Subcutaneous abdominal adipose tissue (tissue), 5 donors: ENCODE measurements around the gene PMCH.
"Not testable (repeated sequence)": the region's sequence is repeated elsewhere in the genome, so short reads cannot be mapped to it uniquely, and the experiment has no call there.

Experiments used
- H3K27ac ChIP-seq: one replicate; pipeline ENCODE4 v1.7.0; 2013; ENCODE audit warnings: low read depth, mild to moderate bottlenecking, inconsistent platforms, low read length, moderate library complexity
- H3K27me3 ChIP-seq, 5 donors: one replicate each; pipeline ENCODE4 v1.7.0; 2013; ENCODE audit warnings: low read length in 5 of 5, inconsistent platforms in 1 of 5; ENCODE audit not compliant: control insufficient read depth in 5 of 5, insufficient read depth in 4 of 5
- H3K36me3 ChIP-seq, 5 donors: one replicate each; pipeline ENCODE4 v1.7.0; 2013; ENCODE audit warnings: low read length in 5 of 5; ENCODE audit not compliant: control insufficient read depth in 5 of 5, insufficient read depth in 5 of 5
- H3K4me1 ChIP-seq, 5 donors: one replicate each; pipeline ENCODE4 v1.7.0; 2013; ENCODE audit warnings: low read length in 5 of 5, mild to moderate bottlenecking in 3 of 5, moderate library complexity in 1 of 5; ENCODE audit not compliant: control insufficient read depth in 5 of 5, insufficient read depth in 5 of 5
- H3K4me3 ChIP-seq, 5 donors: one replicate each; pipeline ENCODE4 v1.7.0; 2013; ENCODE audit warnings: low read length in 5 of 5, low read depth in 1 of 5
- H3K9ac ChIP-seq, 5 donors: one replicate each; pipeline ENCODE4 v1.7.0; 2013; ENCODE audit warnings: low read length in 5 of 5, mild to moderate bottlenecking in 4 of 5, moderate library complexity in 3 of 5
- H3K9me3 ChIP-seq, 5 donors: one replicate each; pipeline ENCODE4 v1.7.0; 2013; ENCODE audit warnings: low read length in 5 of 5; ENCODE audit not compliant: control insufficient read depth in 5 of 5
- donor health status: healthy.
- donor health status: healthy.
- donor health status: healthy.
- donor health status: healthy.
- donor health status: healthy.

PMCH gene

DNA sequence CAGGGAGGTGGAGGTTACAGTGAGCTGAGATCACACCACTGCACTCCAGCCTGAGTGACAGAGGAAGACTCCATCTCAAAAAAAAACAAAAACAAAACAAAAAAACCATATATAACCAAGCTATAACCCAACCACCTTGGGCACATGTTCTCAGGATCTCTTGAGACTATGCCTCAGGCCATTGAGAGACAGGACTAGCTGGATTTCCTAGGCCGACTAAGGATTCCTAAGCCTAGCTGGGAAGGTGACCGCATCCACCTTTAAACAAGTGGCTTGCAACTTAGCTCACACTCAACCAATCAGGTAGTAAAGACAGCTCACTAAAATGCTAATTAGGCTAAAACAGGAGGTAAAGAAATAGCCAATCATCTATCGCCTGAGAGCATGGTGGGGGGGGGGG is 42.4 kb downstream of the PMCH start:
- H3K27ac ChIP-seq, H3K4me3 ChIP-seq, H3K27me3 ChIP-seq, H3K9me3 ChIP-seq, H3K4me1 ChIP-seq, H3K36me3 ChIP-seq, H3K9ac ChIP-seq: not testable (repeated sequence)

DNA sequence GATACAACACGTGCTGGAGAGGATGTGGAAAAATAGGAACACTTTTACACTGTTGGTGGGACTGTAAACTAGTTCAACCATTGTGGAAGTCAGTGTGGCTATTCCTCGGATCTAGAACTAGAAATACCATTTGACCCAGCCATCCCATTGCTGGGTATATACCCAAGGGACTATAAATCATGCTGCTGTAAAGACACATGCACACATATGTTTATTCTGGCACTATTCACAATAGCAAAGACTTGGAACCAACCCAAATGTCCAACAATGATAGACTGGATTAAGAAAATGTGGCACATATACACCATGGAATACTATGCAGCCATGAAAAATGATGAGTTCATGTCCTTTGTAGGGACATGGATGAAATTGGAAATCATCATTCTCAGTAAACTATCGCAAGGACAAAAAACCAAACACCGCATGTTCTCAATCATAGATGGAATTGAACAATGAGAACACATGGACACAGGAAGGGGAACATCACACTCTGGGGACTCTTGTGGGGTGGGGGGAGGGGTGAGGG is 50.5 kb downstream of the PMCH start:
- H3K27me3 ChIP-seq, H3K9me3 ChIP-seq, H3K4me1 ChIP-seq, H3K27ac ChIP-seq, H3K9ac ChIP-seq, H3K4me3 ChIP-seq, H3K36me3 ChIP-seq: not testable (repeated sequence)
